DOHH2 (cell line): Measurements from ENCODE around the gene E2F6.

Experiments used
- H3F3A ChIP-seq: fragments of 200-600 bp; sonication (generic), shearing (Covaris generic); 2 replicates; pipeline ENCODE4 v1.6.0; 2016; ENCODE audit warnings: antibody characterized with exemption, mild to moderate bottlenecking; ENCODE audit not compliant: control insufficient read depth, insufficient read depth
- H3K27ac ChIP-seq: fragments of 200-600 bp; sonication (generic); 2 replicates; pipeline ENCODE4 v1.5.1; 2014; ENCODE audit warnings: low read depth, mild to moderate bottlenecking, low read length, moderate library complexity
- H3K27me3 ChIP-seq: fragments of 200-600 bp; sonication (generic); 2 replicates; pipeline ENCODE4 v1.6.1; 2014; ENCODE audit warnings: mild to moderate bottlenecking, low read length, mixed read lengths; ENCODE audit not compliant: control insufficient read depth
- H3K36me3 ChIP-seq: fragments of 200-600 bp; sonication (generic); 2 replicates; pipeline ENCODE4 v1.6.1; 2014; ENCODE audit warnings: mild to moderate bottlenecking, low read length, moderate library complexity, mixed read lengths; ENCODE audit not compliant: control insufficient read depth
- H3K4me1 ChIP-seq: fragments of 200-600 bp; sonication (generic); 2 replicates; pipeline ENCODE4 v1.6.1; 2014; ENCODE audit warnings: mild to moderate bottlenecking, low read length, mixed read lengths; ENCODE audit not compliant: control insufficient read depth
- H3K4me2 ChIP-seq: fragments of 200-600 bp; sonication (generic); 2 replicates; pipeline ENCODE4 v1.6.0; 2014; ENCODE audit warnings: mild to moderate bottlenecking, low read length, moderate library complexity
- H3K4me3 ChIP-seq: fragments of 200-600 bp; sonication (generic); 2 replicates; pipeline ENCODE4 v1.5.1; 2014; ENCODE audit warnings: mild to moderate bottlenecking, low read length, mixed read lengths
- H3K79me2 ChIP-seq: fragments of 200-600 bp; sonication (generic); 2 replicates; pipeline ENCODE4 v1.6.1; 2014; ENCODE audit warnings: mild to moderate bottlenecking, low read length, mixed read lengths; ENCODE audit not compliant: control insufficient read depth
- H3K9me2 ChIP-seq: fragments of 200-600 bp; sonication (generic); replicated peaks from 2 replicates; pipeline ENCODE4 v1.6.1; 2014; ENCODE audit warnings: mild to moderate bottlenecking, low read length, mixed read lengths; ENCODE audit not compliant: control insufficient read depth
- H3K9me3 ChIP-seq: fragments of 200-600 bp; sonication (generic); 2 replicates; pipeline ENCODE4 v1.6.1; 2014; ENCODE audit warnings: antibody characterized with exemption, low read length, mixed read lengths; ENCODE audit not compliant: control insufficient read depth, insufficient read depth
- H4K20me1 ChIP-seq: fragments of 200-600 bp; sonication (generic); 2 replicates; pipeline ENCODE4 v1.6.0; 2014; ENCODE audit warnings: low read depth, mild to moderate bottlenecking, antibody characterized with exemption, low read length, moderate library complexity; ENCODE audit not compliant: control insufficient read depth, insufficient read depth
- EZH2phosphoT487 ChIP-seq: fragments of 200-600 bp; sonication (generic); IDR thresholded peaks from 2 replicates; pipeline ENCODE4 v1.6.1; 2017; ENCODE audit warnings: borderline replicate concordance, mild to moderate bottlenecking, antibody characterized with exemption, low read length, moderate library complexity, mixed read lengths
- TF ChIP-seq, protein P1 (sequence below): fragments of 200-600 bp; sonication (generic); IDR thresholded peaks from one replicate; pipeline ENCODE4 v1.5.1; 2014; ENCODE audit warnings: antibody characterized with exemption, mild to moderate bottlenecking, low read depth, low read length; ENCODE audit not compliant: poor library complexity, severe bottlenecking

Gene E2F6

DNA sequence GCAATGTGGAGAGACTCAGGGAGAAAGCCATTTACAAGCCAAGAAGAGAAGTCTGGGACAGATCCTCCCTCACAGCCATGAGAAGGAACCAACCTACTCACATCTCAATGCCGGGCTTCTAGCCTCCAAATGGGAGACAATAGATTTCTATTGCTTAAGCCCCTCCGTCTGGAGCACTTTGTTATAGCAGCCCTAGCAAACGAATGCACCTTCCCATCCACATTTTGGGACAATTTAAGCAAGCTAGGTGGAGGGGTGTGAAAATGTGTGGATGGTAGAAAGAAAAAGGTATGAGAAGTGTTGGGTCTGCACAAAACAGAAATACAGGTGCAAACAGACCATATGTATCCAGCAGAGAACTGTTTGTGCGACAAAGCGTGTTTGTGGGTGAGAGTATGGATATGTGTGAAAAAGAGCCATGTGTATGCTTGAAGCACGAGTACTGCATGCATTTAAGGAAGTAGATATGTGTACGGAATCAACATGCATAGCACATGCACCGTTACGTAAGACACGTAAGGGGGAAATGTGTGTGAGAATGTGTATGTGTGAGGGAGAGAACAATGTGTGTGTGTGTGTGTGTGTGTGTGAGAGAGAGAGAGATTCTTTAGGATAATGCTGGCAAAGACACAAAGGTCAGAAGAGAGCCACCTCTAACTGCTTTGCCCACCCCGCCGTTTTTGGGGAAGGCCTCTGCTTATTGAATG is 13.1 kb upstream of the E2F6 start:
- H3K4me3 ChIP-seq = no peak overlapping the region

DNA sequence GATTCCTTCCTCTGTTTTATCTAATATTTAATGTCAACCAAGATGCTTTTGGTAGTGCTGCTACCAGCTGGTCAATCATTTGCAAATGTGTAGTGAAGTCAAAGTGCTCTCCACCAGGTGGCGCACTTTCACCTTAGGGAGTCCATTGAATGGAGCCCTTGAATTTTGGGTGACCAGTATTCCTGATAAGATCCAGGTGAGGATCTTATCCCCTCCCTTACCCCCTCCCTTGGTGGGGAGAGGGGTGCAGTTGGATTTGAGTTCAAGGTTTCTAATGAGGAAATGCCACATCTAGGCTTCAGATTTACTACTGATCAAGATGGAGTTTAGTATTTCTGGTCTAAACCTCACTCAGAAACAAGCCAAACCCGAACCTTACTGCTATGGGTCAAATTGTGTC is 12.0 kb upstream of the E2F6 start:
- no peaks in the 10 kb centered on the region for H3K27me3 ChIP-seq
- H4K20me1 ChIP-seq = no peaks in the 10 kb centered on the region
- H3K27ac ChIP-seq = no peak overlapping the region
- H3K9me3 ChIP-seq = no peaks in the 10 kb centered on the region
- no peaks in the 10 kb centered on the region for H3K9me2 ChIP-seq
- no peaks in the 10 kb centered on the region for H3K79me2 ChIP-seq
- H3K4me3 ChIP-seq = 0 out of 2 replicates have a peak overlapping the region, but pooled peaks have one; percentile 10
- H3K4me2 ChIP-seq = peak overlapping the region; percentile 14
- no peak for TF ChIP-seq EZH2phosphoT487
- TF ChIP-seq, protein P1, sequence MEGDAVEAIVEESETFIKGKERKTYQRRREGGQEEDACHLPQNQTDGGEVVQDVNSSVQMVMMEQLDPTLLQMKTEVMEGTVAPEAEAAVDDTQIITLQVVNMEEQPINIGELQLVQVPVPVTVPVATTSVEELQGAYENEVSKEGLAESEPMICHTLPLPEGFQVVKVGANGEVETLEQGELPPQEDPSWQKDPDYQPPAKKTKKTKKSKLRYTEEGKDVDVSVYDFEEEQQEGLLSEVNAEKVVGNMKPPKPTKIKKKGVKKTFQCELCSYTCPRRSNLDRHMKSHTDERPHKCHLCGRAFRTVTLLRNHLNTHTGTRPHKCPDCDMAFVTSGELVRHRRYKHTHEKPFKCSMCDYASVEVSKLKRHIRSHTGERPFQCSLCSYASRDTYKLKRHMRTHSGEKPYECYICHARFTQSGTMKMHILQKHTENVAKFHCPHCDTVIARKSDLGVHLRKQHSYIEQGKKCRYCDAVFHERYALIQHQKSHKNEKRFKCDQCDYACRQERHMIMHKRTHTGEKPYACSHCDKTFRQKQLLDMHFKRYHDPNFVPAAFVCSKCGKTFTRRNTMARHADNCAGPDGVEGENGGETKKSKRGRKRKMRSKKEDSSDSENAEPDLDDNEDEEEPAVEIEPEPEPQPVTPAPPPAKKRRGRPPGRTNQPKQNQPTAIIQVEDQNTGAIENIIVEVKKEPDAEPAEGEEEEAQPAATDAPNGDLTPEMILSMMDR = peak; percentile 96
- H3F3A ChIP-seq = peaks cover 2% of the 10 kb centered on the region; the same call in 1 of the 2 replicates
- H3K36me3 ChIP-seq = no peaks in the 10 kb centered on the region
- H3K4me1 ChIP-seq = peaks cover 17% of the 10 kb centered on the region

More for the DNA sequence above, 13.1 kb upstream of the E2F6 start:
- Histone ChIP-seq H3K79me2 (no peaks in the 10 kb centered on the region), H3F3A (peaks cover 2% of the 10 kb centered on the region; the same call in 1 of the 2 replicates), H3K4me2 (peak overlapping the region; percentile 14), H3K9me2 (no peaks in the 10 kb centered on the region), H3K4me1 (peaks cover 17% of the 10 kb centered on the region), H3K27me3 (peaks cover 9% of the 10 kb centered on the region; the same call in 1 of the 2 replicates), H4K20me1 (no peaks in the 10 kb centered on the region), H3K36me3 (no peaks in the 10 kb centered on the region), H3K9me3 (no peaks in the 10 kb centered on the region), H3K27ac (no peak overlapping the region)
- TF ChIP-seq, protein P1 = no peak
- no peak for TF ChIP-seq EZH2phosphoT487

DNA sequence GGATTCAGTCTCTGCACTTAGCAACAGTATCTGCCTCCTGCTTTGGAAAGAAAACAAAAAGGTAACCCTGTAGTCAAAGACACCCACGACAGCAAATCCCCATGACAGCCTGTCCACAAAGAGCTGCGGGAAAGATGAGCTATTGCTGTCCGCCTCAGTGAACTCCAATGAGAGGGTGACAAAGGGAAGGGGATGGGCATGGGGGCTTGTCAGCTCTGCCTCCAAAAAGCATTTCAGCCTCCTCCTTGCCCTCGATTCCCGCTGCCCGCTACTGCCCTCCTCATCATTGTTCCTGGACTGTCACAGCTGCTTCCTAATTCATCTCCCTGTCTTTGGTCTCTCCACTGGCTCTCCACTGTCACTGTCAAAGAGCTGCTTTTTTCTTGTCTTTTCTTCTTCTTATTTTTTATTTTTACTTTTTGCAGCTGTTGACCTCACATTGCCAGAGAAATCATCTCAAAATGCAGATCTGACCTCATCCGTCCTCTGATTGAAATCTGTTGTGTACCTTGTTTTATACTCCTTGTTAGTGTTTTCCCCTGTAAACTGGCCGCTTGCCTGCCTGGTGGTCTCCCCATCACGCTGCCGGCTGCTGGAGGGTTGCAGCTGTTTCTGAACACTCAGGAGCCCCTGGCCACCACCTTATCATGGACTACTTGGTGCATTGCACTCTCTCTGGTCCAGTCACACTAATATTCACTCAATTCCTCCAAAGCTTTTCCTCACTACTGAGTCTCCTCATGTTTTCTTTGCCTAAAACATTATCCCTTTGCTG is 7.9 kb upstream of the E2F6 start:
- no peaks in the 10 kb centered on the region for H3K9me3 ChIP-seq
- no peak for TF ChIP-seq EZH2phosphoT487
- TF ChIP-seq, protein P1 = no peak
- H3K27ac ChIP-seq = no peak overlapping the region
- H4K20me1 ChIP-seq = no peaks in the 10 kb centered on the region
- H3K4me1 ChIP-seq = peaks cover 10% of the 10 kb centered on the region
- no peaks in the 10 kb centered on the region; the same call in 1 of the 2 replicates for H3K36me3 ChIP-seq
- no peaks in the 10 kb centered on the region for H3K27me3 ChIP-seq
- H3K4me2 ChIP-seq = no peak overlapping the region
- H3F3A ChIP-seq = no peaks in the 10 kb centered on the region
- H3K4me3 ChIP-seq = no peak overlapping the region
- no peaks in the 10 kb centered on the region for H3K9me2 ChIP-seq
- H3K79me2 ChIP-seq = no peaks in the 10 kb centered on the region
